ENCODE results near the gene MRC2.

DNA sequence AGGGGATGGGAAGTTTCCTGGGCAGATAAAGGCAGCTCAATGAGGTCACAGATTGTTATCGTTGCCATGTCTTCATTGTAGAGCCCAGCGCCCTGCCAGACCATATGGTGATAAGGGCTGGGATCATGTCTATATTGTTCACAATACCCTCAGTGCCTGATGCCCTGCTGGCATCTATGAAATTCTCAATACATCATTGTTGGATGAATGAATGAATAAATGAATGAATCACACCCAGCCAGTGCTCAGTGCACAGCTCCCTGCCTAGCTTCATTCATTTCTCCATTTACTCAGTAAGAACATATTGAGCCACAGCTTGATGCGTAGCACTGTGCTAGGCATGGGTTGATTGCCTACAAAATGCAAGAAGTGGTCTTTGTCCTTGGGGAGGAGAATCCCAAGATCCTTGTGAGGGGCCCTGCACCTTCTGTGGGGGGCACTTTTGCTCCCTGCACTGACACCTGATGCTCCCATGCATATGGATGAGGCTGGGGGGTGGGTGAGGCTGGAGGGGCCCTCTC lies 29.7 kb downstream of the MRC2 start:
- TF ChIP-seq, protein P1, sequence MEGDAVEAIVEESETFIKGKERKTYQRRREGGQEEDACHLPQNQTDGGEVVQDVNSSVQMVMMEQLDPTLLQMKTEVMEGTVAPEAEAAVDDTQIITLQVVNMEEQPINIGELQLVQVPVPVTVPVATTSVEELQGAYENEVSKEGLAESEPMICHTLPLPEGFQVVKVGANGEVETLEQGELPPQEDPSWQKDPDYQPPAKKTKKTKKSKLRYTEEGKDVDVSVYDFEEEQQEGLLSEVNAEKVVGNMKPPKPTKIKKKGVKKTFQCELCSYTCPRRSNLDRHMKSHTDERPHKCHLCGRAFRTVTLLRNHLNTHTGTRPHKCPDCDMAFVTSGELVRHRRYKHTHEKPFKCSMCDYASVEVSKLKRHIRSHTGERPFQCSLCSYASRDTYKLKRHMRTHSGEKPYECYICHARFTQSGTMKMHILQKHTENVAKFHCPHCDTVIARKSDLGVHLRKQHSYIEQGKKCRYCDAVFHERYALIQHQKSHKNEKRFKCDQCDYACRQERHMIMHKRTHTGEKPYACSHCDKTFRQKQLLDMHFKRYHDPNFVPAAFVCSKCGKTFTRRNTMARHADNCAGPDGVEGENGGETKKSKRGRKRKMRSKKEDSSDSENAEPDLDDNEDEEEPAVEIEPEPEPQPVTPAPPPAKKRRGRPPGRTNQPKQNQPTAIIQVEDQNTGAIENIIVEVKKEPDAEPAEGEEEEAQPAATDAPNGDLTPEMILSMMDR (IDR thresholded peaks at IDR 0.05) = no peak
- no peak for TF ChIP-seq POLR2A (IDR thresholded peaks at IDR 0.05)
